Dendritic cell treated with granulocyte-macrophage colony-stimulating factor and Interleukin-4, amounts not matched to agents 40 ng/mL and 50 ng/mL, for 4 days (primary cell): Measurements from ENCODE around the gene CD68.

Source experiments
- H3K27ac Mint-ChIP-seq: one replicate; pipeline ENCODE4 v1.8.0; 2022; ENCODE audit warnings: mild to moderate bottlenecking, mixed read lengths
- H3K27me3 Mint-ChIP-seq: one replicate; pipeline ENCODE4 v1.8.0; 2022; ENCODE audit warnings: mild to moderate bottlenecking, mixed read lengths
- H3K36me3 Mint-ChIP-seq: one replicate; pipeline ENCODE4 v1.8.0; 2022; ENCODE audit warnings: low read depth, mixed read lengths
- H3K4me1 Mint-ChIP-seq: one replicate; pipeline ENCODE4 v1.8.0; 2022; ENCODE audit warnings: low read depth, mixed read lengths
- H3K4me3 Mint-ChIP-seq: one replicate; pipeline ENCODE4 v1.8.0; 2022; ENCODE audit warnings: mild to moderate bottlenecking, moderate library complexity, mixed read lengths
- H3K9me3 Mint-ChIP-seq: one replicate; pipeline ENCODE4 v1.8.0; 2022; ENCODE audit warnings: mixed read lengths
- intact Hi-C: fragments of 100-400 bp; cut with micrococcal nuclease; formaldehyde crosslinking; loops from one replicate; pipeline ENCODE4 v1.15.0; 2022

Gene CD68

DNA sequence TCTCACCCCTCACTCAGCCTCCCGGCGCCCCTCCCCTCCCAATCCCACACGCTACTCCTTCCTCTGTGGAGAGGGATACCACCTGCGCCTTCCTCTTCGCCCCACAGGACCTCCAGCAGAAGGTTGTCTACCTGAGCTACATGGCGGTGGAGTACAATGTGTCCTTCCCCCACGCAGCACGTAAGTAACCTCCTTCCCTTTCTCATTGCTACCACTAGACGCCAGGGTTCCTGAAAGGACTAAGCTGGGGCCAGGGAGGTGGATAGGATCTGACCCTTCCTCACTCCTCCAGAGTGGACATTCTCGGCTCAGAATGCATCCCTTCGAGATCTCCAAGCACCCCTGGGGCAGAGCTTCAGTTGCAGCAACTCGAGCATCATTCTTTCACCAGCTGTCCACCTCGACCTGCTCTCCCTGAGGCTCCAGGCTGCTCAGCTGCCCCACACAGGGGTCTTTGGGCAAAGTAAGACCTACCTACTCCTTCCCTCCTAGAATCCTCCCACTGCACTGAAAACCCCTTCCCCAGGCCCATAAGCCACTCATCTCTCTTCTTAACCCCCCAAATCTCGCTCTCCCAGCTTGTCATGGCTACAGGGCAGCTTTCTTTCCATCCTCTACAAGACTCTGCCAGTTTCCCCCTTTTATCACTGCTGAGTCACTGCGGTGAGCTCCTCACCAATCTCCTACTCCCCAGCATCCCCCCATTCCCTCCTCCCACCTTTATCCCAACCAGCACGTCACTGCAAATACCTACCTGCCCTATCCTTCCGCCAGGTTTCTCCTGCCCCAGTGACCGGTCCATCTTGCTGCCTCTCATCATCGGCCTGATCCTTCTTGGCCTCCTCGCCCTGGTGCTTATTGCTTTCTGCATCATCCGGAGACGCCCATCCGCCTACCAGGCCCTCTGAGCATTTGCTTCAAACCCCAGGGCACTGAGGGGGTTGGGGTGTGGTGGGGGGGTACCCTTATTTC is 1.5 kb downstream of the CD68 start:
- Mint-ChIP-seq H3K27ac (peak overlapping the region; percentile 92), H3K36me3 (peaks cover 99% of the 10 kb centered on the region), H3K4me3 (peak overlapping the region; percentile 97), H3K4me1 (peaks cover 82% of the 10 kb centered on the region), H3K27me3 (no peaks in the 10 kb centered on the region), H3K9me3 (no peaks in the 10 kb centered on the region)
- intact Hi-C loops = loop anchor here (5.0 kb wide), 1 partner anchor 261 kb away; no protein-coding TSS in a partner anchor

DNA sequence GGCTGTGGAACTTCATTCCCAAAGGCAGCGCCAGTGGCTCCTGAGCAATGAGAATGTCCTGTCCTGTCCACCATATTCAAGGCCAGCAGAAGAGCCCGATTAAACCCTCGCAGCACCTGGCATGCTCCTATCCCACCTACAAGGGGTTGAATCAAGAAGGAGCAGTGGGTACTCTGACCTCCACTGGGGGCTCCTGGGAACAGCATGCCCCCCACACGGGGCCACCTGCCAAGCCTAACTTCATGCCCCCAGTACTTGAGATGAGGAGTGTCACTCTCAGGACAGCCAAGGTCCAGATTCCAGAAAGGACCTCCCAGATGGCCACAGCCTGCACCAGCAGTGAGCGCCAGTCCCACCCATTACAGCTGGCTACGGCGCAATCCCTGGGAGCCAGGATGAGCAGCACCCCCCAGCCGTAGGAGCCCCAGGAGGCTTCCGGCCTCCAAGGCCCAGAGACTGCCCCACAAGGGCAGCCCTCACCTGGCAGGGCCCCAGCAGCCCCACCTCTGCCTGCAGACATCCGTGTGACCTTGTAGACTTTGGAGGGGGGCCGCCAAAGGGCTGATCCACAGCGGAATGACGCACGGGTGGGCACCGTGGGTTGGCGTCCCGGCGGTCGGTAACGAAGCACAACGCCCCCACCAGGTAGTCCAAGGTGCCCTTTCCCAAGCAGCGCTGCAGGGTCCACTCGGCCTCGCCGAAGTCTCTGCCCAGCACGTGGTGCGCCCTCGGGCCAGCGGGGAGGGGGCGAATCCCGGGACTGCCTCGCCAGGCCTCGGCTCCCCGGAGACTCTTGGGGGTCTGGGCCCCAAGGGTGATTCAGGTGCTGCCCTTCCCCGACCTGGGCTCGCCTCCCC is 3.2 kb downstream of the CD68 start:
- Mint-ChIP-seq H3K9me3 (no peaks in the 10 kb centered on the region), H3K27me3 (no peaks in the 10 kb centered on the region), H3K4me1 (peaks cover 78% of the 10 kb centered on the region), H3K36me3 (peaks cover 99% of the 10 kb centered on the region), H3K4me3 (peak overlapping the region; percentile 97), H3K27ac (peak overlapping the region; percentile 92)
- intact Hi-C loops = loop anchor here (5.0 kb wide), 1 partner anchor 260 kb away; no protein-coding TSS in a partner anchor

DNA sequence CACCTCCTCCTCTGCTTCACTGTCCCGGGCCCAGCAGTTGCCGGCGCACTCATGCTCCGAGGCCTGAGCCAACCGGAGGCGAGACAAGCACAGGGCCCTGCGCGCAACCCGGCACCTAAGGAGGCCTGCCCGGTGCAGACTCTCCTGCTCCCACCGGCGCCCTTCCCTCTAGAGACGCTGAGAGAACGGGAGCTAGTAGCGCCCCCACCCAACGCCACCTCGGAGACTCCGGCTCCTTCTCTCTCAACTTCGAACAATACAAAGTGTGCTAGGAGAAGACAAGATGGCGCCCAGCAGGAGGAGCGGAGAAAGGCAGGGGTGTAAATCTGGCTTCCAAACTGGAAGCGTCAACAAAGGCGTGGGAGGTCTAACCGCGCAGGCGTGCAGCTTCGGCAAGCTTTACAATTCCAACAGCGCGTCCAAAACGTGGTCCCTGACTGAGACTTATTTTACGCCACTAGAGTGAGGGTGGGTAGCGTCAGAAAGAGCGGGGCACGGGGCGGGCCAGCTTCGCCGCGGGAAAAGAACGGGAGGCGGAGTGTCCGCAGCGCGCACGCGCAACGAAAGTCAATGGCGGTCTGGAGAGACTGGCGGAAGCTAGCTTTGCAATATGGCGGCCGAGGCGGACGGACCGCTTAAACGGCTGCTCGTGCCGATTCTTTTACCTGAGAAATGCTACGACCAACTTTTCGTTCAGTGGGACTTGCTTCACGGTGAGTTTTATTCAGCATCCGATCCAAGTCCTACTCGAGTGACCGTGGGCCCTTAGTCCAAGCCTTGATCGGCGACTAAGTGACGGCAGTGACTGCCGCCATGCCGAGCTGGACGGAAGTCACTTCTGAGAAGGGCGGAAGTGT is 4.0 kb downstream of the CD68 start, which contains the start of gene MPDU1:
Gene MPDU1, plus strand, starts transcription at position 600 of the 857 bp plus-strand sequence. Its CDS starts 11 bp downstream, at position 611.
- H3K4me1 Mint-ChIP-seq = peaks cover 78% of the 10 kb centered on the region
- H3K36me3 Mint-ChIP-seq = peaks cover 99% of the 10 kb centered on the region

DNA sequence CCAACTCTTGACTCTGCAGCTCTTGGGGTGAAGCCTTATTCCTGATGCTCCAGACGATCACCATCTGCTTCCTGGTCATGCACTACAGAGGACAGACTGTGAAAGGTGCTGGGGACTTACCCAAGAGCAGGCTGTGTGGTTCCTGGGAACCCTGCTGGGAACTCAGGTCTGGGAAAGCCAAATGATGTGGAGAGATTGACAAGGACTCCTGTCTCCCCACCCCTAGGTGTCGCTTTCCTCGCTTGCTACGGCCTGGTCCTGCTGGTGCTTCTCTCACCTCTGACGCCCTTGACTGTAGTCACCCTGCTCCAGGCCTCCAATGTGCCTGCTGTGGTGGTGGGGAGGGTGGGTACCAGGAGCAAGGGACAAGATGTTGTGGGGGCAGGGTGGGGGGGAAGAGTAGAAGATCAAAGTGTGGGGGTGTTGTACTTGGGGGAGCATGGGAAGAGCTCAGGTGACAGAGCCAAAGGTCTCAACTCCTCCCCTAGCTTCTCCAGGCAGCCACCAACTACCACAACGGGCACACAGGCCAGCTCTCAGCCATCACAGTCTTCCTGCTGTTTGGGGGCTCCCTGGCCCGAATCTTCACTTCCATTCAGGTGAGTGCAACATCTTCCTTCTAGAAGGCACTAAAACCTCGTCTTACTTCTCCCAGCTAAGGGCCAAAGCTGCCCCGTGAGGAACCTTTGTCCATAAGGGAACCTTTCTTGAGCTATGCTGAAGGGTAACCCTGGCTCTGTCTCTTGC is 7.4 kb downstream of the CD68 start:
- intact Hi-C loops = no loop called here
- Mint-ChIP-seq H3K4me3 (no peak overlapping the region), H3K4me1 (peaks cover 70% of the 10 kb centered on the region), H3K36me3 (peaks cover 95% of the 10 kb centered on the region), H3K27me3 (no peaks in the 10 kb centered on the region), H3K9me3 (no peaks in the 10 kb centered on the region), H3K27ac (peak overlapping the region; percentile 92)

More for the DNA sequence above, 4.0 kb downstream of the CD68 start, which contains the start of gene MPDU1:
- H3K9me3 Mint-ChIP-seq = no peaks in the 10 kb centered on the region
- H3K4me3 Mint-ChIP-seq = peak within 1 kb of the TSS; percentile 97
- intact Hi-C loops = loop anchor here (5.0 kb wide), 1 partner anchor 259 kb away; no protein-coding TSS in a partner anchor
- H3K27me3 Mint-ChIP-seq = no peaks in the 10 kb centered on the region
- H3K27ac Mint-ChIP-seq = peak within 1 kb of the TSS; percentile 92

DNA sequence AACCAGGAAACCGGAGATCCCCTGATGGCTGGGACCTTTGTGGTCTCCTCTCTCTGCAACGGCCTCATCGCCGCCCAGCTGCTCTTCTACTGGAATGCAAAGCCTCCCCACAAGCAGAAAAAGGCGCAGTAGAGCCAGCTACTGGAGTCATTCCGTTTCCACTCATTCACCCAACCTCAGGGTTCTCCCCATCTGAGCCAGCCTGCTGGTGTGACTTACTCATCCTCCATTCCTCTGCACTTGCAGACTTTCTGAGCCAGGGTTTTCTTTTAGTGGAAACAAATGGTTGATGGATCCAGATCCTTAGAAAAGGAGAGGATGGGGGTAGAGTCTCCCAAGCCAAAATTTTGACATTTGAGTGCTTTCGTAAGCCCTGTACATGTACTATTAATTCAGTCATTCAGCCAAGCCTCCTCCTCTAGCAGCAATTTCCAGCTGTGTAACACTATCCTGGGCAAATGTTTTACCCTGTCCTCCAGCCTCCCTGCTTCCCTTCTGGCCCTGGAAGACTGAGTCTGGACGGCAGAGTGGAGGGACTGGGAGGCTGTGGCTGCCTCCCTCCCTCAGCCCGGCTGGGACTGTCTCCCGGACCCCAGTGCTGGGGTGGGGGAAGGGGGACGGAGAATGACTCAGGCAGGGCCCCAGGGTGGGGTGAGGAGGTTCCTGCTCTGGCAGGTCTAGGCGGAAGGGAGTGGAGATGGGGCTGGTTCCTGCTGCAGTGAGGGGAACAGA is 8.1 kb downstream of the CD68 start:
- no peaks in the 10 kb centered on the region for H3K27me3 Mint-ChIP-seq
- intact Hi-C loops = loop anchor here (2.0 kb wide), 1 partner anchor 73 kb away; no protein-coding TSS in a partner anchor
- peaks cover 63% of the 10 kb centered on the region for H3K4me1 Mint-ChIP-seq
- peaks cover 95% of the 10 kb centered on the region for H3K36me3 Mint-ChIP-seq
- H3K27ac Mint-ChIP-seq = peak overlapping the region; percentile 92
- H3K9me3 Mint-ChIP-seq = no peaks in the 10 kb centered on the region
- H3K4me3 Mint-ChIP-seq = peak overlapping the region; percentile 57

DNA sequence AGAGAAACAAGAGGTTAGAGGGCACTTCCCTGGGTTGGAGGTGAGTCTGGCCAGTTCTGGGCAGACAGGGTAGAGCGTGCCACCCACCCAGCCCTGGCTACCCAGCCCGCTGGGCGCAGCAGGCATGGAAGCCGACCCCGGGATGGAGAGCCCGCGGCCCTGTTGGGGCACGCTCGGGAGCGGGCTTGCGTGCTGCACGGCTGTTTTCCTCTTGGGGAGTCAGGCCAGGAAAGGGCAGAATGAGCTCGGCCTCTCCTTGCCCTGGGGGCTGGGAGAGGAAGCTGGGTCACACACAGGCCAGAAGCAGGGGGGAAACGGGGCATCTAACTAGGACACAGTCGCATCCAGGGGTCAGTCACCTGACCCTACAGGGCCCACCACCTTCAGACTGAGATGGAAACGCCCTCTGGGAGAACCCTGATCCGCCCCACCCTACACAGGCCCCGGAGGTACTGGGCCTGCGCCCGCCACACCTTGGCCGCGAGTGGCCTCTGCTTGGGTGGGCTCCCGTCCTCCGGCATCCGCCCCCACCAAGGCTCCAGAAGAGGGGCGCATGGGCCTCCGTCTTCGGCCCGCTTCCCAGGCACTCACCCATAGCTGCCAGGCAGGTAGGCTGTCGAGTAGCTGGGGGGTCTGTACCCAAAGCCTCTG is 9.2 kb downstream of the CD68 start:
- intact Hi-C loops = loop anchor here (2.0 kb wide), 1 partner anchor 74 kb away; no protein-coding TSS in a partner anchor
- Mint-ChIP-seq H3K27me3 (no peaks in the 10 kb centered on the region), H3K4me1 (peaks cover 54% of the 10 kb centered on the region), H3K4me3 (peak overlapping the region; percentile 57), H3K36me3 (peaks cover 95% of the 10 kb centered on the region), H3K9me3 (no peaks in the 10 kb centered on the region), H3K27ac (peak overlapping the region; percentile 92)

DNA sequence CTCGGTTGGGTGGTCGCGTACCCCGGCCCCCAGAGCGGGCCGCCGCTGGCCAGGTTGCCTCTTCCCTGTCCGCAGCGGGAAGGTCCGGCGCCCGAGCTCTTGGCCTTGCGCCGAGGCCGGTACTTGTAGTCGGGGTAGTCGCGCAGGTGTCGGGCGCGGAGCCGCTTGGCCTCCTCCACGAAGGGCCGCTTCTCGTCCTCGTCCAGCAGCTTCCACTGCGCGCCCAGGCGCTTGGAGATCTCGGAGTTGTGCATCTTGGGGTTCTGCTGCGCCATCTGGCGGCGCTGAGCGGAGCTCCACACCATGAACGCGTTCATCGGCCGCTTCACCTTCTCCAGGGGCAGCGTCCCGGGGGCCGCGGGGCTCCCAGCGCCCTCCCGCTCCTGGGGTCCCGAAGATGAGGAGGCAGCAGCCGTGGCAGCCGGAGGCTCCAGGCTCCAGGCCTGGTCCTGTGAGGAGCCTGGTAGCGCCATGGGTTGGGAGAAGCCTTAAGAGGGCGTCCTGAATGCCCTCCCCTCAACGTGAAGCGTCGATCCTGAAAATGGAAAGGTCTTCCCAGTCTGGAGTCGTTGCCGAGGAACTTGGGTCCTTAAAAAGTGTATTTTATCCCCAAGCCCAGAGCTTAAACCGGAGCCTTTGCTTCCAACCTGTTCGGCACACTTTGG is 9.9 kb downstream of the CD68 start:
- peaks cover 95% of the 10 kb centered on the region for H3K36me3 Mint-ChIP-seq
- H3K4me3 Mint-ChIP-seq = peak overlapping the region; percentile 35
- intact Hi-C loops = loop anchor here (2.0 kb wide), 1 partner anchor 75 kb away; no protein-coding TSS in a partner anchor
- no peaks in the 10 kb centered on the region for H3K9me3 Mint-ChIP-seq
- no peak overlapping the region for H3K27ac Mint-ChIP-seq
- H3K27me3 Mint-ChIP-seq = no peaks in the 10 kb centered on the region
- peaks cover 51% of the 10 kb centered on the region for H3K4me1 Mint-ChIP-seq

DNA sequence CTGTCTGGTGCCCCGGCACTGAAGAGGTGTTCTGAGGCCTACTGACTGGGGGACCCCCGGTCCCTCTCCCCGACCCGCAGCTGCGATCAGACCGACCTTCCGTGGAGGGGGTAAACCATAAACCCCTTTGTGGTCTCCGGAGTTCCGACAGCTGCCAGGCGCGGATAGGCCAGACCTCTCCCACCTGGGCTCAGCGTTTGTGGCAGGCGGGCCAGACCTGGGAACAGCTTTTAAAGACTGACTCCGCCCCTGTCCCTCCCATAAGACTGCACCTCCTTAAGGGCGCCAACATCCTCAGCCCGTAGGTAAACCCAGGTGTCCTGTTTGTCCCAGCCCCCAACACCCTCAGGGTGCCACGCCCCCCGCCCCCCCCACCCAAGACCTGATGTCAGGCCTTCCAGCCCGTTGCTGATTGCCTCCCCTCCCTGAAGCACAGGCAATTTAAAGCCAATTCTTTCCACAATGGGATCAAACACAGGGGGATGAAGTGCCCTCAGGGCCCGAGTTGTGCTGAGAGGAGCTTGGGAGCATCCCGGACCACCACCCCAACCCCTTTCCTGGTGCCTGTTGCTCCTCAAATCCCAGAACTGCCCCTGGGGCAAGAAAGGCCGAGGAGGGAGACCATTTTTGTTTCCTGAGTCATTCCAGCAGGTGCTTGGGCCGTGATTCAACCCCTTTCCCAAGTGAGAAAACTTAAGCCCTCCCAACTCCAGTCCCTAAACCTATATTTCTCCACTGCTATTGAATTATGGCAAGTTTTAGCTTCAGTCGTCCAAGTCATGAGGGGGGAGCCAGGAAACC is 10.7 kb downstream of the CD68 start, which contains the start of gene SOX15:
Gene SOX15, minus strand, starts transcription at position 204 of the 801 bp plus-strand sequence. CDS start 418 bp downstream, outside the sequence.
- Mint-ChIP-seq H3K36me3 (peaks cover 94% of the 10 kb centered on the region), H3K27me3 (no peaks in the 10 kb centered on the region), H3K4me3 (peak within 1 kb of the TSS; percentile 35), H3K27ac (no peak within 1 kb of the TSS), H3K9me3 (no peaks in the 10 kb centered on the region), H3K4me1 (peaks cover 44% of the 10 kb centered on the region)
- intact Hi-C loops = loop anchor here (2.0 kb wide), 1 partner anchor 75 kb away; no protein-coding TSS in a partner anchor

DNA sequence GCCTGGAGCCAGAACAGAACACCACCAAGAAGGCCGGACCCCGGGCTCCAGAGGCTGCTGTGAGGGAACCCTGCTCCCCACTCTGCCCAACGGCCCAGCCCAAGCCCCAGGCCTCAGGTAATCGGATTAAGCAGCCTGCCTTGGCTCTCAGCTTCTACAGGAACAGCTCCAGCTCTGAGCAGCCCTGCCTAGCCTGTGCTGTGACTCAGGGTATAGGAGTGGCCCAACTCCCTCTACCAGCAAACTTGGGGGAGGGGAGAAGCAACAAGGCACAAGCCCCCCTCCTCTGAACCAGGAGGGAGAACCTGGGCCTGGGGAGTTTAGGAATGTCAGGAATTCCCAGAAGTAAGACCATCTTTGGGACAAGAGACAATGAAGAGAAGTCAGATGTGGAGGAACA is 11.3 kb downstream of the CD68 start:
- no peak overlapping the region for H3K4me3 Mint-ChIP-seq
- intact Hi-C loops = no loop called here
- no peaks in the 10 kb centered on the region for H3K27me3 Mint-ChIP-seq
- H3K9me3 Mint-ChIP-seq = no peaks in the 10 kb centered on the region
- H3K27ac Mint-ChIP-seq = no peak overlapping the region
- H3K4me1 Mint-ChIP-seq = peaks cover 37% of the 10 kb centered on the region
- H3K36me3 Mint-ChIP-seq = peaks cover 95% of the 10 kb centered on the region

DNA sequence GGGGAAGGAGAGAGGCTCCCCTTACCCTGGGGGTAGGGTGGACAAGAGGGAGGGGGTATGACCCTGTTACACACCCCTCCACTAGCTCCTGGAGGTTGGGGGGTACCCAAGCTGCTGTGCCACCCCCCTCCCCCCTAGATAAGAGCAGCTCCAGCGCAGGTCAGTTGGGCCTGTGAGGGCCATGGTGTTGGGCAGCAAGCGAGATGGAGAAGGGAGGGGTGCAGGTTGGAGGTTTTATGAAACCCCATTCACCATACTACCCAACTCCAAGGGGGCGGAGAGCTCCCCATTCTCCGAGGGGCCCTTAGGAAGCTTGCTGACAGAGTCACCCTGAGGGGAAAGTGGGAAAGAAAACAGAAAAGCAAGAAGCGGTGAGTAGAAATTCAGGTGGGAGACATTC is 12.2 kb downstream of the CD68 start:
- H3K36me3 Mint-ChIP-seq = peaks cover 94% of the 10 kb centered on the region
- no peaks in the 10 kb centered on the region for H3K27me3 Mint-ChIP-seq
- peak overlapping the region; percentile 18 for H3K27ac Mint-ChIP-seq
- no peaks in the 10 kb centered on the region for H3K9me3 Mint-ChIP-seq
- H3K4me1 Mint-ChIP-seq = peaks cover 32% of the 10 kb centered on the region
- H3K4me3 Mint-ChIP-seq = no peak overlapping the region
- intact Hi-C loops = no loop called here
